ENCODE results near the gene EFNA5.

DNA sequence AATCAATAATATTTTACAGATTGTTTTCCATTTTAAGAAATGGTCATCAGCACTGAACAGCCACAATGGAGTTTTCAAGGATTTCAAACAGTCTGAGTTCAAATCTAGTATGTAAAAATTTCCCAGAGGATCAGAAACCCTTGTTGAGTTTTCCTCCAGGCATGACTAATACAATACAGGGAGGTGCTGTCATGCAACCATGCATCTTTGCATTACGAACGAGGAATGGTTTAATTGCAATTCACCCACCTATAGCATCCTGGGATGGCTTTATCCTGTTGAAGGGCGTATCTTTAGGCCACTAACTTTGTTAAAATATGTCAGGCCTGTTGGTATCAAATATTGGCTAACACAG, 196.4 kb downstream of the EFNA5 start:
- TF ChIP-seq, protein P1, sequence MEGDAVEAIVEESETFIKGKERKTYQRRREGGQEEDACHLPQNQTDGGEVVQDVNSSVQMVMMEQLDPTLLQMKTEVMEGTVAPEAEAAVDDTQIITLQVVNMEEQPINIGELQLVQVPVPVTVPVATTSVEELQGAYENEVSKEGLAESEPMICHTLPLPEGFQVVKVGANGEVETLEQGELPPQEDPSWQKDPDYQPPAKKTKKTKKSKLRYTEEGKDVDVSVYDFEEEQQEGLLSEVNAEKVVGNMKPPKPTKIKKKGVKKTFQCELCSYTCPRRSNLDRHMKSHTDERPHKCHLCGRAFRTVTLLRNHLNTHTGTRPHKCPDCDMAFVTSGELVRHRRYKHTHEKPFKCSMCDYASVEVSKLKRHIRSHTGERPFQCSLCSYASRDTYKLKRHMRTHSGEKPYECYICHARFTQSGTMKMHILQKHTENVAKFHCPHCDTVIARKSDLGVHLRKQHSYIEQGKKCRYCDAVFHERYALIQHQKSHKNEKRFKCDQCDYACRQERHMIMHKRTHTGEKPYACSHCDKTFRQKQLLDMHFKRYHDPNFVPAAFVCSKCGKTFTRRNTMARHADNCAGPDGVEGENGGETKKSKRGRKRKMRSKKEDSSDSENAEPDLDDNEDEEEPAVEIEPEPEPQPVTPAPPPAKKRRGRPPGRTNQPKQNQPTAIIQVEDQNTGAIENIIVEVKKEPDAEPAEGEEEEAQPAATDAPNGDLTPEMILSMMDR (IDR thresholded peaks at IDR 0.05; ENCODE audit: low read length), result no peak
- TF ChIP-seq EZH2 (IDR thresholded peaks at IDR 0.05; ENCODE audit: borderline replicate concordance, low read length), result no peak

All from OCI-LY1 (cell line).